Frontal cortex (tissue), 4 donors: ENCODE results near the gene KLRK1. TPM values are rescaled to one million over a fixed set of nuclear protein-coding genes. Genes with fewer than 3 reads are reported as not detected.
"Not testable (repeated sequence)": the region's sequence is repeated elsewhere in the genome, so short reads cannot be mapped to it uniquely, and the experiment has no call there.

ENCODE experiments used
- DNase-seq, 2 donors: peaks; one replicate each; pipeline ENCODE4 v3.0.0; 2012; ENCODE audit warnings: low spot score in 2 of 2
- FAIRE-seq: peaks from 2 replicates; lab custom pipeline; 2012; peaks lifted over from hg19 to GRCh38; lab: Jason Lieb, UNC
- total RNA-seq: library from RNA; depleted of rRNA; stranded (reverse); fragments of >200 nt; gene quantifications from one replicate; pipeline ENCODE4 v1.2.3, GENCODE V29; 2014
- donor health status: control.
- donor health status: control.
- donor health status: control.

KLRK1 gene
- total RNA-seq, 1 donor from 2014 or later, result 0.82 TPM

DNA sequence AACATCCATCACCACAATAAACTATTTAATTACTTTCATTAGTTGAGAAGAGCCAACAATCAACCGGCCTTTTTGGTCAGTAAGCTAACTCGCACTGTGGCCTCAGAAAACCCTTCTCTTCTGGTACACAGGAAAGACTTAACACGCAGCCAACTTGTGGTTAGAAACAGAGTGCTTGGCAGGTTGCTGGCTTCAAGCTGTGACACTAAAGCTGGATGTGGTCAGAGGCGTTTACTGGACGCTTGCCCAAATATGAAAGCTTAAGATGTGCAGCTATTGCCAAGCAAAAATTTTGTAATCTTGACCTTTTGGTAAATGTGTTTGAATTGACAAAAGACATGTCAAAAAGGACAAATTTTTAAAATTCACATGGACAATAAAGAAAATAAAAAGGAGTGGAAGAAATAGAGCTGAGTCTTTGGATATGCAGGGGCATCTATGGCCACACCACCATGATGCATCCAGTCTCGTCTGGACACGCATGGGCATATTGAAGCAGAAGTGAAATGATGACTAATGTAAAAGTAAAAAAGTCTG is 2.6 kb upstream of the KLRK1 start:
- no peak for FAIRE-seq
- peak in 1 of 2 donors; percentile 7 for DNase-seq

DNA sequence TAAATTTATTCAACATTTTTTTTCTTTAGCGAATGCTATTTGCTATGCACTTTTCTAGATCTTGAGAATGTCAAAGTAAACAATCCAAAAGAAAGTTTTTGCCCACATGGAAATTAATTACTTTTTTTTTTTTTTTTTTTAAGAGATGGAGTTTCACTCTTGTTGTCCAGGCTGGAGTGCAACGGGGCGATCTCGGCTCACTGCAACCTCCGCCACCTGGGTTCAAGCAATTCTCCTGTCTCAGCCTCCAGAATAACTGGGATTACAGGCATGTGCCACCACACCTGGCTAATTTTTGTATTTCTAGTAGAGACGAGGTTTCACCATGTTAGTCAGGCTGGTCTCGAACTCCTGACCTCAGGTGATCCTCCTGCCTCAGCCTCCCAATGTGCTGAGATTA is 1.1 kb upstream of the KLRK1 start:
- not testable (repeated sequence) for DNase-seq, FAIRE-seq

DNA sequence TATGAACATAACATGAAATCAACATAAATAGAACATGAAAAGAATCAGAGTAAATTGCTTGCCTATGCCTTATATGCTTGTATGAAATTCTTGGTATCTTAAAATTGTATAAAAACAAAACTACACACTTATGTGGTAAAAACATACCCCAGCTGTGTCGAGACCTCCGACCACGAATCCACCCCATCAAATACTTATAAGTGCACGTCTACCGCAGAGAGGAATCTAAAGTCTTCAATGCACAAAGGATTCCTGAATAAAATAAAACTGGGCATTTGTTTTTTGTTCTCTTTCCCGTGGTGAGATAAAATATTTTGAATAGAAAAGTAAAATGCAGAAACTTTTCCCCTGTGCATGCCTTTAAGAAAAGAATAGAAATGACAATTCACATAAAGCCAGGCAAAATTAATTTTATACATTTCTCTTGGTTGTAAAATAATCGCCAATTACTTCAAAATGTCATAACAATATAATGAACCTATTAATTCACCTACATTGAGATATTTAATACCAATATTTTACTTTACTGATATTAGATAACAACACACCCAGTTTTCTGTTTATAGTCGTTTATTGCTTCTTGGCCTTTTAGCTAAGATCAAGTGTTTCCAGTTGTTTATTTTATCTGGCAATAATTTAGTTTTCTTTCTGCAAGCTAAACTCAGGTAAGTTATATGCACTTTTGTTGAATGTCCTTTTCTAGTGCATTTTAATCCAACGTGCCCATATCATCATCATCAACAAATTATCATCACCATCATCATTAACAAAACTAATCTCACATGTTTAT is 1.0 kb downstream of the KLRK1 start:
- FAIRE-seq (peak; percentile 45), DNase-seq (no peak)

DNA sequence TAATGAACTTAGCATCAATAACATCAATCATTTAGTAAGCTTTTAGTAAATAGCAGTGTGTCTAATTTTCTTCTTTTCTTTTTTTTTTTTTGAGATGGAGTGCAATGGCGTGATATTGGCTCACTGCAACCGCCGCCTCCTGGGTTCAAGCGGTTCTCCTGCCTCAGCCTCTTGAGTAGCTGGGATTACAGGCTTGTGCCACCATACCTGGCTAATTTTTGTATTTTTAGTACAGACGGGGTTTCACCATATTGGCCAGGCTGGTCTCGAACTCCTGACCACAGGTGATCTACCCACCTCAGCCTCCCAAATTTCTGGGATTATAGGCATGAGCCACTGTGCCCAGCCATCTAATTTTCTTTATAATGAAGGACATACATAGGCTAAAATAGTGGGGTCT is 2.3 kb downstream of the KLRK1 start:
- DNase-seq, result not testable (repeated sequence)

DNA sequence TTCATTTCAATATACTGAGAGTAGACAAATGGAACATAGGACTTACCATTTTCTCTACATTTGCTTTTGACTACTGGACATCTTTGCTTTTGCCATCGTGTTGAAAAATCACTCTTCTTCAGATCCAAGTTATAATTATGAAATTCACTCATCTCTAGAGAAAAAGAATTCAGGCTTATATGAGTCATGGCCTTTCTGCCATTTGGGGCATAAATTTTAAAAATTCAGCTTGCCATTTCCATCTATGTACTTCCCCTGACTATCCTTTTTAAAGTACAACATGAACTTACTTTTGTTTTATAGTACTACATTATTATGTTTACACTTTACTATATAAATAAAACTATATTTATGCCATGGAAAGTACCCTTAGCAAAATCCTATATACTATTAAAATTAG is 3.0 kb downstream of the KLRK1 start:
- no peak for DNase-seq
- FAIRE-seq, result no peak

More for the DNA sequence above, 2.3 kb downstream of the KLRK1 start:
- not testable (repeated sequence) for FAIRE-seq

DNA sequence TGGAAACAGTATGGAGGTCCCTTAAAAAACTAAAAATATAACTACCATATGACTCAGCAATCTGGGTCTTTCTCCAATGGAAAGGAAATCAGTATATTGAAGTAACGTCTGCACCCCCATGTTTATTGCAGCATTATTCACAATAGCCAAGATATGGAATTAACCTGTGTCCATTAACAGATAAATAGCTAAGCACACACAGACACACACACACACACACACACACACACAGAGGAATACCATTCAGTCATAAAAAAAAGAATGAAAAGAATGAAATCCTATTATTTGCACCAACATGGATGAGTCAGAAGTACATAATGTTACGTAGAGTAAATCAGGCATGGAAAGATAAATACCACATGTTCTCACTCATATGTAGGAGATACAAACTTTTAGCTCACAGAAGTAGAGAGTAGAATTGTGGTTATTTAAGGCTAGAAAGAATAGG is 4.7 kb downstream of the KLRK1 start:
- FAIRE-seq (no peak), DNase-seq (no peak)

DNA sequence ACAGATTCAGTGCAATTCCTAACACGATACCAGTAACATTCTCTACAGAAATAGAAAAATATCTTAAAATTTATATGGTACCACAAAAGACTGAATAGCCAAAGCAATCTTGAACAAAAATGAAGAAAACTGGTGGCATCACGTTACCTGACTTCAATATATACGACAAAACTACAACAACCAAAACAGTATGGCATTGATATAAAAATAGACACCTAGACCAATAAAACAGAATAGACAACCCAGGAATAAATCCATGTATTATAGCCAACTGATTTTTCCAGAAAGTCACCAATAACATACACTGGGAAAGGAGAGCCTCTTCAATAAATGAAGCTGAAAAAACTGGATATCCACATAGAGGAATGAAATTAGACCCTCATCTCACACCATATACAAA is 5.7 kb downstream of the KLRK1 start:
- FAIRE-seq, result no peak
- no peak for DNase-seq

DNA sequence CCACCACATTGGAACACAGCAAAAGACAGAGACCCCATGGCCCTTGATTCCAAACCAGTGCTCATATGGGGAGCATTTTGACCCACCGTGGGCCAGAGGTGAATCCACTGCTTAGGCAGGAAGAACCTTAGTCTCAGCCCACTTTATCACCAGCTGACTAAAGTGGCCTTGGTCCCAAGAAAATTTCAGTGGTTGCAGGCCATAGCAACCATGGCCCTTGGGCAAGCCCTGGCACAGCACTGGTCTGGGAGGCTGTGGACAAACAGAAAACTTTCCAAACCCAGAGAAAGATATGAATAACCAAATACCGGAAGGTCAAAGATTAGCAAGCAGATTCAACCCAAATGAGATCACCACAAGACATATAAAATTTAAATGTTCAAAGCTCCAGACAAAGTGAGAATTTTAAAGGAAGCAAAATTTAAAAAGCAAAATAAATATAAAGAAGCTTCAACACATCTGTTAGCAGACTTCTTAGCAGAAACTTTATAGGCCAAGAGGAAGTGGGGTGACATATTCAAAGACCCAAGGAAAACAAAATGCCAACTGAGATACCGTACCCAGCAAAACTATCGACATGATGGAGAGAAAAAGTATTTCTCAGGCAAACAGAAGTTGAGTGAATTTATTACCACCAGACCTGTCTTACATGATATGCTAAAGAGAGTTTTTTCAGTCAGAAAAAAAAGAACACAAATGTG is 7.8 kb downstream of the KLRK1 start:
- FAIRE-seq (no peak), DNase-seq (no peak)

DNA sequence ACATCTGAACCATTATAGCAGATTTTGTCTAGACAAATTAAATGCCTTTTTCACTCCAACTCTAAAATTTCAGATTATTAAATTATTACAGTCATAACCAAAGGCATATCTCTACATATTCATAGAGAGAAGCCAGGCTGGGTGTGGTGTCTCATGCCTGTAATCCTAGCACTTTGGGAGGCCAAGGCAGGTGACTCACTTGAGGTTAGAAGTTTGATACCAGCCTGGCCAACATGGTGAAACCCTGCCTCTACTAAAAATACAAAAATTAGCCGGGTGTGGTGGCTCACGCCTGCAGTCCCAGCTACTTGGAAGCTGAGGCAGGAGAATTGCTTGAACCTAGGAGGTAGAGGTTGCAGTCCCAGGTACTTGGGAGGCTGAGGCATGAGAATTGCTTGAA is 11.1 kb downstream of the KLRK1 start:
- not testable (repeated sequence) for FAIRE-seq, DNase-seq

DNA sequence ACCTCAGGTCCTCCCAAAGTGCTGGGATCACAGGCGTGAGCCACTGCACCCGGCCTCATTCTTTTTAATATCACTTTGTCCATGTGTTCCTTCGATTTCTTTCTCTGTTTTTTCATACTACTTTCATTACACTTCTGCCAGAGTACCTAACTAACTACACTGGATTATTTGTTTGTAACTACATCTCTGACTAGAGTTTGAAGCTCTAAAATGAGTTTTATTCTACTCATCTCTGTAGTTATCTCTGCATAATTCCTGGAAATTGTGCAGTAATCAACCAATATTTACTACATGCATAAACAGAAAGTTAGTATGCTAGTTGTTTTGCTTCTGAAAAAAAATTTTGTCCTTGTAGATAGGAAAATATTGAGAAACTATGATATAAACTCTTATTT is 15.2 kb downstream of the KLRK1 start:
- no peak for DNase-seq
- FAIRE-seq, result no peak

DNA sequence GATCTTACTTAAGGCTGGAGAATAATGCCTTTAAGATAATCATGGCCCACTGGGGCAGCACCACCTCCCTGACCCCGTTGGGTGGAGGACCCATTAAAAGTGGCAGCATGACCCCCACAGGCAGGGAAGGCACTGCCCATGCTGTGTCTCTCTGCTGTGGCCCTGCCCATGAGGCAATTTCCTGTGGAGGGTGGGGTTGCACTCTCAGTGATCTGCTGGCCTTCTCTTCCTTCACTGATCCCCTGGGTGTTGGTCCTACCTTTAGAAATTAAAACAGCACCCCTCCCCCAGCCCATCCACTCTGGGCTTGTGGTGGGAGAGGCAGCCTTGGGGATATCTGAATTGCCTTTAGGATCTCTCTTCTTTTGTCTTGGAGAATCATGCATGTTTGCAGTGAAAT is 17.3 kb downstream of the KLRK1 start:
- no peak for DNase-seq
- no peak for FAIRE-seq

DNA sequence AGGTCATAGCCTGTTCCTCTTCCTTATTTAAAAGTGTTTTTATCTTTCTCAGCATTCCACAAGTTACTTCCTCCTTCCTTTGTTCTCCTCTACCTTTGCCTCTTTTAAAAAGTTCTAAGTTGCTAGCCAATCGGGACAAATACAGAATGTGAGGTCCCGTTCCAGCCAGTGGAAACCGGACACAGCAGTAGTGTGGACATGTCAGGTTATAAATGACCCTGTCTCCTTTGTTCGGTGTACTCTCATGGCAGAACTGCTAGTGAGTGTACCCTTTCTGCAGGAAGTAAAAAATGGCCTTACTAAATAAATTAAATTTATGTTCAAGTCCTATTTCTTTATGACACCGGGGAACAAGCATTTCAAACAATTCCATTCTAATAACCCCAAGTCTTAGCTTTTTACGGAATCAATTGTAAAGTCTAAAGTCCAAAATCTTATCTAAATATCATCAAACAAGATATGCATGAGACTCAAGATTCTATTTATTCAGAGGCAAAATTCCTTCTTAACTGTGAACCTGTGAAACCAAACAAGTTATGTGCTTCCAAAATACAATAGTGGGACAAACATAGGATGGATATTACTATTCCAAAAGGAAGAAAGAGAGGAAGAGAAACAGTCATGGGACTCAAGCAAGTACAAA is 17.8 kb downstream of the KLRK1 start:
- DNase-seq, FAIRE-seq: not testable (repeated sequence)

DNA sequence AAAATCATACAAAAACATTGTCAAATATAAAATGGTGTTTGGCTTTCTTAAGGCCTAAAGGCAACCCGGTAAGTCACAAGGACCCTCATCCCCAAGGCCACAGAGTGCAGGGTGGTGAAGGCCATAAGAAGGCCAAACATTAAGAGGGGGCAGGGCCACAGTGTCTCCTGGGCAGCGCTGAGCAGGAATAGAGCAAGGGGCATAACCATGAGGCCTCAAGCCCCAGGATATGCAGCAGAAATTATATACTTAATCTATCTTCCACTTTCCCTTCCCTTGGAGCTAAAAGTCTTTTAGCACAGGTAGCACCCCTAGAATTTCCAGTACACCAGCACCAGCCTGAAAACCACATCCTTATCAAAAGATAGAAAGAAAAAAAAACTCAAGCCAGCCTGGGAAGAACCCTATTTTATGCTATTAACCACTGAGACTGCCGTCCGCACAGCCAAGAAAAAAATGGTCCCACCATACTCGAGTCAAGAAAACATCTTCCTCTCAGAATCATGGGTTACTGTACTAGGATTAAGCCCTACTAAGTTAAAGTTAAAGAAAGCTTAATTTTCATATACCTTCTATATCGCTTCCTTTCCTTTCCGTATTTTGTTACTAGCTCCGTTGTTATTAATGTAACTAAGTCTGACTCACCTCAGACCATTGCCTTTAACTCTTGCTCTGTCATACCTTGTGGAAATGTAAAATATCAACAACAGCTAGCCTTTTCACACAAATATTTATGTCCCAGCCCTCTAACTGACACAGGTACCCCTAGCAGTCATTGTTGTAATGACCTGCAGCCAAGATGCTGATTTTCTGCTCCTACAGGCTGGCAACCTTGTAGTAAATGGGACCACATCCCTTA is 20.1 kb downstream of the KLRK1 start:
- FAIRE-seq (no peak), DNase-seq (no peak)

DNA sequence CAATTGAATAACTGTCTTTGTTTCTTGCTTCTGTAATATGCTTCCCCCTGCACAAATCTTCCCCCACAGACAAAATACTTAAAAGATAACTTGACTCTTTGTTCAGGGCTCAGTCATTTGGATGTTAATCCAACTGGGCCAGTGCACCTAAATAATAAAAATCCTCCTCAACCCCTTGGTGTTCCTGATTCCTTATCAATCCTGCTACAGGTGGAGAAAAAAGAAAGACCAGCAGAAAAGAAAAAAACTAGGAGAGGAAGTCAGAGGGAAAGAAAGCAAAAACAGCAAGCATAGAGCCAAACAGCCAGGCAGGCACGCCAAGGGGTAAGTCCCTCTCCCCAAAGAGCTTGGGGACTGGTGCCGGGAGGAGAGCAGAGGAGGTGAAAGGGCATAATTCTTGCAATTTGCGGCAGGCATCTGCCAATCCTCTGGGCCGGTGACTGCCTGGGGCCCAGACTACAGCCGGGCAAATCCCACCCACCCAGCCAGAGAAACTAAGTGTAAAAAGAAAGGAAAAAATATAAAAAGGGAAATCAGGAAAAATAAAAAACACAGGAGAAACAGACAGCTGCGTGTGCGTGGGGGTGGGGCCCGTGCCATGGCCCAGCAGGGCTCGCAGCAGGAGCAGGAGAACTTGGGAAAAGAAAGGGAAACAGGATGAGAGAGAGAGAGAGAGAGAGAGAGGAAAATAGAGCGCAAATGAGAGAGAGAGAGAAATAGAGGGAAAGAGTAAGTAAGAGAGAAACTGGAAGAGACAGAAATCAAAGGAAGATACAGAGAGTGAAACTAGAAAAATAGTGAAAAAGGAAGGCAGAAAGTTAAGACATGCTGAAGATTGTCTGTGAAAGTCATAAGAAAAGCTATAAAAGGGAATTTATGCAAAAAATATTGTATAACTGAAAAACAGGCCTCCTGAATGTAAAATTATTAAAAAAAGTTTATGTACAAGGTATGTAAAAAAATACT is 21.4 kb downstream of the KLRK1 start:
- FAIRE-seq (no peak), DNase-seq (no peak)

DNA sequence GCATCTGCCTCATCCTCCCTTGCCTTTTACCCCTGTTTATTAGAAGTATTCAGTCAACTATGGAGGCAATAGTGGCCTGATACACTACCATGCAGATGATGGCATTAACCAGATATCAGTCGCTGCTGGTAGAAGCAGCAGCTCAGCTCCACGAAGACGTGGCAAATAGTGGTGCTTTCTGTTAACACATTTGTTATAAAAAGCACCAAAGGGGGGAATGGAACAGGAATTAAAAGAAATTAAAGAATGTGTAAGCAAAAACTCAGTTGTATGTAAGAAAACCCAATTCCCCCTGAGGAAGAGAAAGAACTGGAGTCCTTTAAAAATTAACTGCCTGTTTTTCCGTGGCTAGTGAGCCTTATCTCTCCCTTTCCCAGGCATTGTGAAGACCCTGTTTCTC is 22.1 kb downstream of the KLRK1 start:
- not testable (repeated sequence) for FAIRE-seq, DNase-seq

DNA sequence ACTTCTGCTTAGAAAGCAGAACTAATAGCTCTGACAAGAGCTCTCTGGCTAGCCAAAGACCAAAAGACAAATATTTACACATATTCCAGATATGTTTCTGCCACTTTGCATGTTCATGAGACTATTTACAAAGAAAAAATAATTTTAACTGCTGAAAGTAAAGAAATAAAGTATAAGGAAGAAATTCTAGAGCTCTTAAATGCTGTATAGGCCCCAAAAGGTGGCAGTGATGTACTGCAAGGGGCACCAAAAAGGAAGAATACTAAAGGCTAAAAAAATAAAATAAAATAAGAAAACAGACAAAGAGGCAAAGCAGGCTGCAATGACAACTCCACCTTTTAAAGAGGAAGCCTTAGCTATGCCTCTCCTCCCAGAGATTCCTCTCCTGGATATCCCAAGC is 23.0 kb downstream of the KLRK1 start:
- FAIRE-seq (no peak), DNase-seq (no peak)

DNA sequence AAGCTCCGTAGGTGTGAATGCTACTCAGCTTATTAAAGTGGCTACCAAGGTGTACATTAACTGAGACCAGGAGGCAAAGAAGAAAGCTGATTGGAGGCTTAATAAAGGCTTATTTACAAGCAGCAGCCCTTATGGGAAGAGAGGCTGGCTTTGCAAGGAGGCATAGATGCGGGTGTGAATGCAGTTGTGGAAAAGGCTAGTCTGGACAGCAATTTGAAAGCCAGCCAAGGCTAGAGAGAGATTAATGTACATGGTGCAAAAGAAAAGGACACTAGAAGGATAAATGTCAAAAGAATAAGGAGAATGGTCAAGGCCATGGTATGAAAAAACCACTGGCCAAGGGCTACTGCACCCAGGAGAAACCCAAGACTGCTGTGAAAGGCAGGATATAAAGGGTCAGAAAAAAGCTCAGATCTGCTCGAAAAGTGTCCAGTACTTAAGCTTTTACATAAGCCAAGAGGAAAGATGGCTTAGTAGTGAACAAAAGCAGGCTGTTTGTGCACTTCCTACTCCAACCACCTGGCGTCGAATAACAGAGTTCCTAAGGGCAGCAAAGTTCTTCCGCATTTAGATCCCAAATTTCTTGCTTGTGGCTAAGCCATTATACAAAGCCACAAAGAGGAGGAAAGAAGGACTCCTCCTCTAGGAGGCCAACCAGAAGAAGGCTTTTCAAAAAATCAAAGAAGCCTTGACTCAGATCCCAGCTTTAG is 24.0 kb downstream of the KLRK1 start:
- FAIRE-seq (no peak), DNase-seq (no peak)
